ENCODE measurements around the gene BTBD16.

The BTBD16 gene

GRCh38 chr10:122331615-122332446, 60.7 kb downstream of the BTBD16 start:
- H3K4me3 ChIP-seq (ENCODE audit: low read length): no peak overlapping the region
- no peak for DNase-seq (ENCODE audit: low read depth, low spot score)

GRCh38 chr10:122333037-122333436, 61.9 kb downstream of the BTBD16 start:
- DNase-seq (ENCODE audit: low read depth, low spot score): no peak
- H3K4me3 ChIP-seq (ENCODE audit: low read length): no peak overlapping the region

GRCh38 chr10:122336332-122336731, 65.2 kb downstream of the BTBD16 start:
- DNase-seq (ENCODE audit: low read depth, low spot score): no peak
- no peak overlapping the region for H3K4me3 ChIP-seq (ENCODE audit: low read length)

GRCh38 chr10:122336961-122337360, 65.9 kb downstream of the BTBD16 start:
- no peak overlapping the region for H3K4me3 ChIP-seq (ENCODE audit: low read length)
- DNase-seq (ENCODE audit: low read depth, low spot score): no peak

- no peak overlapping the region for H3K4me3 ChIP-seq (ENCODE audit: low read length)
- no peak for DNase-seq (ENCODE audit: low read depth, low spot score)
Observed at GRCh38 chr10:122338609-122339441, 67.7 kb downstream of the BTBD16 start.

- no peak for DNase-seq (ENCODE audit: low read depth, low spot score)
Observed at GRCh38 chr10:122341141-122341810, 70.2 kb downstream of the BTBD16 start.

GRCh38 chr10:122342293-122343134, 71.4 kb downstream of the BTBD16 start:
- DNase-seq (ENCODE audit: low read depth, low spot score): peak; percentile 54

More at GRCh38 chr10:122341141-122341810, 70.2 kb downstream of the BTBD16 start:
- H3K4me3 ChIP-seq (ENCODE audit: low read length): no peak overlapping the region

GRCh38 chr10:122343135-122343800, 72.2 kb downstream of the BTBD16 start:
- H3K4me3 ChIP-seq (ENCODE audit: low read length): no peak overlapping the region
- DNase-seq (ENCODE audit: low read depth, low spot score): no peak

More at GRCh38 chr10:122342293-122343134, 71.4 kb downstream of the BTBD16 start:
- H3K4me3 ChIP-seq (ENCODE audit: low read length): no peak overlapping the region

GRCh38 chr10:122343936-122344335, 72.8 kb downstream of the BTBD16 start:
- no peak overlapping the region for H3K4me3 ChIP-seq (ENCODE audit: low read length)
- DNase-seq (ENCODE audit: low read depth, low spot score): no peak

GRCh38 chr10:122344741-122345258, 73.7 kb downstream of the BTBD16 start:
- no peak for DNase-seq (ENCODE audit: low read depth, low spot score)
- H3K4me3 ChIP-seq (ENCODE audit: low read length): no peak overlapping the region

- no peak overlapping the region for H3K4me3 ChIP-seq (ENCODE audit: low read length)
- no peak for DNase-seq (ENCODE audit: low read depth, low spot score)
Observed at GRCh38 chr10:122346326-122346950, 75.3 kb downstream of the BTBD16 start.

GRCh38 chr10:122347170-122347841, 76.2 kb downstream of the BTBD16 start:
- DNase-seq (ENCODE audit: low read depth, low spot score): no peak
- no peak overlapping the region for H3K4me3 ChIP-seq (ENCODE audit: low read length)

- DNase-seq (ENCODE audit: low read depth, low spot score): peak; percentile 40
- no peak overlapping the region for H3K4me3 ChIP-seq (ENCODE audit: low read length)
Observed at GRCh38 chr10:122348512-122348911, 77.4 kb downstream of the BTBD16 start.

GRCh38 chr10:122348935-122349361, 77.9 kb downstream of the BTBD16 start:
- no peak for DNase-seq (ENCODE audit: low read depth, low spot score)
- H3K4me3 ChIP-seq (ENCODE audit: low read length): no peak overlapping the region

- H3K4me3 ChIP-seq (ENCODE audit: low read length): no peak overlapping the region
- no peak for DNase-seq (ENCODE audit: low read depth, low spot score)
Observed at GRCh38 chr10:122349758-122350369, 78.8 kb downstream of the BTBD16 start.

GRCh38 chr10:122350893-122351292, 79.8 kb downstream of the BTBD16 start:
- no peak for DNase-seq (ENCODE audit: low read depth, low spot score)
- H3K4me3 ChIP-seq (ENCODE audit: low read length): no peak overlapping the region
